ENCODE results near the gene NPLOC4.

DNA sequence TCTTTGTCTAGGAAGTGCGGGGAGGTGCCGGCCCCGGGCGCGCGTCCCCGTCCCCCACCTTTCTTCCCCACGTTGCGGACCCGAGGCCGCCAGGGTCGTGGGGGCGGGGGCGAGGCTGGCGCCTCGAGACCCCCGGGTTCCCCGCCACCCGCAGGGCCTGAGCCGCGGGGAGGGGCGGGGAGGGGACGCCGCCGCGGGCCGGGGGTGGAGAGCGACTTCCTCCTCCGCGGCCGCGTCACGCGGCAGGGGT is 122.5 kb downstream of the NPLOC4 start:
- TF ChIP-seq, protein P1, sequence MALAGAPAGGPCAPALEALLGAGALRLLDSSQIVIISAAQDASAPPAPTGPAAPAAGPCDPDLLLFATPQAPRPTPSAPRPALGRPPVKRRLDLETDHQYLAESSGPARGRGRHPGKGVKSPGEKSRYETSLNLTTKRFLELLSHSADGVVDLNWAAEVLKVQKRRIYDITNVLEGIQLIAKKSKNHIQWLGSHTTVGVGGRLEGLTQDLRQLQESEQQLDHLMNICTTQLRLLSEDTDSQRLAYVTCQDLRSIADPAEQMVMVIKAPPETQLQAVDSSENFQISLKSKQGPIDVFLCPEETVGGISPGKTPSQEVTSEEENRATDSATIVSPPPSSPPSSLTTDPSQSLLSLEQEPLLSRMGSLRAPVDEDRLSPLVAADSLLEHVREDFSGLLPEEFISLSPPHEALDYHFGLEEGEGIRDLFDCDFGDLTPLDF (CRISPR knock-in tag; IDR thresholded peaks at IDR 0.05), result no peak
- TF ChIP-seq, protein P2, sequence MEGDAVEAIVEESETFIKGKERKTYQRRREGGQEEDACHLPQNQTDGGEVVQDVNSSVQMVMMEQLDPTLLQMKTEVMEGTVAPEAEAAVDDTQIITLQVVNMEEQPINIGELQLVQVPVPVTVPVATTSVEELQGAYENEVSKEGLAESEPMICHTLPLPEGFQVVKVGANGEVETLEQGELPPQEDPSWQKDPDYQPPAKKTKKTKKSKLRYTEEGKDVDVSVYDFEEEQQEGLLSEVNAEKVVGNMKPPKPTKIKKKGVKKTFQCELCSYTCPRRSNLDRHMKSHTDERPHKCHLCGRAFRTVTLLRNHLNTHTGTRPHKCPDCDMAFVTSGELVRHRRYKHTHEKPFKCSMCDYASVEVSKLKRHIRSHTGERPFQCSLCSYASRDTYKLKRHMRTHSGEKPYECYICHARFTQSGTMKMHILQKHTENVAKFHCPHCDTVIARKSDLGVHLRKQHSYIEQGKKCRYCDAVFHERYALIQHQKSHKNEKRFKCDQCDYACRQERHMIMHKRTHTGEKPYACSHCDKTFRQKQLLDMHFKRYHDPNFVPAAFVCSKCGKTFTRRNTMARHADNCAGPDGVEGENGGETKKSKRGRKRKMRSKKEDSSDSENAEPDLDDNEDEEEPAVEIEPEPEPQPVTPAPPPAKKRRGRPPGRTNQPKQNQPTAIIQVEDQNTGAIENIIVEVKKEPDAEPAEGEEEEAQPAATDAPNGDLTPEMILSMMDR (IDR thresholded peaks at IDR 0.05 in 2 of 3, conservative IDR thresholded peaks at IDR 0.05 in 1 of 3; ENCODE audit: insufficient read depth in 2 of 3, low read depth in 1 of 3, low read length in 3 of 3), result no peak
- TF ChIP-seq EP300 (IDR thresholded peaks at IDR 0.05; ENCODE audit: low read length) (no peak), HDAC6 (IDR thresholded peaks at IDR 0.05; ENCODE audit: low read depth, low read length) (no peak), SNRNP70 (optimal IDR thresholded peaks at IDR 0.05; ENCODE audit: low read depth, low read length) (no peak), POLR2A (conservative IDR thresholded peaks at IDR 0.05) (no peak), HNRNPL (IDR thresholded peaks at IDR 0.05; ENCODE audit: low read depth, low read length) (no peak), ERF (CRISPR knock-in tag; IDR thresholded peaks at IDR 0.05) (no peak), ZNF766 (CRISPR knock-in tag; conservative IDR thresholded peaks at IDR 0.05) (no peak), FOS (IDR thresholded peaks at IDR 0.05; ENCODE audit: extremely low read depth, insufficient read length) (no peak), TFE3 (CRISPR knock-in tag; IDR thresholded peaks at IDR 0.05) (no peak), SIN3A (IDR thresholded peaks at IDR 0.05; ENCODE audit: borderline replicate concordance in 2 of 2, control insufficient read depth in 1 of 2, low read depth in 2 of 2, low read length in 2 of 2) (no peak)
- TF ChIP-seq, protein P3, sequence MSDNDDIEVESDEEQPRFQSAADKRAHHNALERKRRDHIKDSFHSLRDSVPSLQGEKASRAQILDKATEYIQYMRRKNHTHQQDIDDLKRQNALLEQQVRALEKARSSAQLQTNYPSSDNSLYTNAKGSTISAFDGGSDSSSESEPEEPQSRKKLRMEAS (CRISPR knock-in tag; IDR thresholded peaks at IDR 0.05), result no peak
- TF ChIP-seq, protein P4, sequence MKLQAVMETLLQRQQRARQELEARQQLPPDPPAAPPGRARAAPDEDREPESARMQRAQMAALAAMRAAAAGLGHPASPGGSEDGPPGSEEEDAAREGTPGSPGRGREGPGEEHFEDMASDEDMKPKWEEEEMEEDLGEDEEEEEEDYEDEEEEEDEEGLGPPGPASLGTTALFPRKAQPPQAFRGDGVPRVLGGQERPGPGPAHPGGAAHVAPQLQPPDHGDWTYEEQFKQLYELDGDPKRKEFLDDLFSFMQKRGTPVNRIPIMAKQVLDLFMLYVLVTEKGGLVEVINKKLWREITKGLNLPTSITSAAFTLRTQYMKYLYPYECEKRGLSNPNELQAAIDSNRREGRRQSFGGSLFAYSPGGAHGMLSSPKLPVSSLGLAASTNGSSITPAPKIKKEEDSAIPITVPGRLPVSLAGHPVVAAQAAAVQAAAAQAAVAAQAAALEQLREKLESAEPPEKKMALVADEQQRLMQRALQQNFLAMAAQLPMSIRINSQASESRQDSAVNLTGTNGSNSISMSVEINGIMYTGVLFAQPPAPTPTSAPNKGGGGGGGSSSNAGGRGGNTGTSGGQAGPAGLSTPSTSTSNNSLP (IDR thresholded peaks at IDR 0.05; ENCODE audit: borderline replicate concordance, low read depth, low read length), result no peak

Measured in K562 (cell line).